PC-9 (cell line): ENCODE results near the gene RMI2.

Experiments used
- EZH2 ChIP-seq: fragments of 200-600 bp; sonication (generic); IDR thresholded peaks from 2 replicates; pipeline ENCODE4 v1.8.0; 2017; ENCODE audit warnings: antibody characterized with exemption, low read depth
- TF ChIP-seq, protein P1 (sequence below): fragments of 200-600 bp; sonication (generic); conservative IDR thresholded peaks from 2 replicates; pipeline ENCODE4 v1.6.1; 2017; ENCODE audit warnings: mixed run types, antibody characterized with exemption, mild to moderate bottlenecking, moderate library complexity

DNA sequence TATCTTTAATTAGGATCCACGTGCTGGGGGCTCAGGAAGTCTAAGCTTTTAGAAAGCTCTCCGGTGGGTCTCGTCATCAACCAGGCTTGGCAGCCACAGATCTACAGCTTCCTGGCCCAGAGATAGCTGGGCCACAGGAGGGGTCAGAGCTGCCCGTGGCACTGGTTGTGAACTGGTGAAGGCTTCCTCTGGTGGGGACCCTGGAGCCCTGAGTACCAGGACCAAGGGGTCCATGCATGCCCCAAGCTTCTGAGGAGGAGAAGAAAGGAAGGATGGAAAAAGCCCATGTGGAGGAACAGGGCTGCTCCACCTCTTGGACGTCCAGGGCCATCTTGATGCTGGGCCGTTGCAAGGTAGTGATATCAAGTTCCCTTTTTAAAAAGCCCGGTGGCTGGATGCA lies 13.3 kb downstream of the RMI2 start:
- TF ChIP-seq, protein P1, sequence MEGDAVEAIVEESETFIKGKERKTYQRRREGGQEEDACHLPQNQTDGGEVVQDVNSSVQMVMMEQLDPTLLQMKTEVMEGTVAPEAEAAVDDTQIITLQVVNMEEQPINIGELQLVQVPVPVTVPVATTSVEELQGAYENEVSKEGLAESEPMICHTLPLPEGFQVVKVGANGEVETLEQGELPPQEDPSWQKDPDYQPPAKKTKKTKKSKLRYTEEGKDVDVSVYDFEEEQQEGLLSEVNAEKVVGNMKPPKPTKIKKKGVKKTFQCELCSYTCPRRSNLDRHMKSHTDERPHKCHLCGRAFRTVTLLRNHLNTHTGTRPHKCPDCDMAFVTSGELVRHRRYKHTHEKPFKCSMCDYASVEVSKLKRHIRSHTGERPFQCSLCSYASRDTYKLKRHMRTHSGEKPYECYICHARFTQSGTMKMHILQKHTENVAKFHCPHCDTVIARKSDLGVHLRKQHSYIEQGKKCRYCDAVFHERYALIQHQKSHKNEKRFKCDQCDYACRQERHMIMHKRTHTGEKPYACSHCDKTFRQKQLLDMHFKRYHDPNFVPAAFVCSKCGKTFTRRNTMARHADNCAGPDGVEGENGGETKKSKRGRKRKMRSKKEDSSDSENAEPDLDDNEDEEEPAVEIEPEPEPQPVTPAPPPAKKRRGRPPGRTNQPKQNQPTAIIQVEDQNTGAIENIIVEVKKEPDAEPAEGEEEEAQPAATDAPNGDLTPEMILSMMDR, result no peak
- TF ChIP-seq EZH2, result no peak
